GM21529 (cell line): Measurements from ENCODE around the gene PDE4DIP.
"Not testable (repeated sequence)": the region's sequence is repeated elsewhere in the genome, so short reads cannot be mapped to it uniquely, and the experiment has no call there.

ENCODE experiments used
- ATAC-seq: cut with Tn5 transposase; IDR thresholded peaks from one replicate; pipeline ENCODE4 v1.9.1; 2021; ENCODE audit not compliant: unreplicated experiment

The PDE4DIP gene

GRCh38 chr1:148969126-148969525, 124.9 kb downstream of the PDE4DIP start:
- not testable (repeated sequence) for ATAC-seq

DNA sequence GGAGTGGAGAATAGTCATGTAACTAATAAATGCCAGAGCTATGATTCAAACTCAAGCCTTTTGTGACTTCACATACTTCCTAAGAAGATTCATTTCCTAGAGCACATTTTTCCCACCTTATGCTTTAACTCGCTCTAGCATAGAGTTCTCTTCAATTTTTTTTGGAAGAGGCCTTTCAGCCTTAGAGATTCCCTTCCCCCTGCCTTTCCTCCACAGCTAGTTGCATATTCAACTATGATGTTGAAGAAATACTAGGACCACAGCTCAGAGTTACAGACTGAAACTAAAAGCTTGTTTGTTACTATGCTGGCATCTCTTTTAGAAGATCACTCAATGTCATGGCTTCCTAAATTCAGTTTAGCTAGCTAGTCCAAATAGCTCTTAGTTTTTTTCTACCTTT, 131.2 kb downstream of the PDE4DIP start:
- ATAC-seq: peak; percentile 37

GRCh38 chr1:148975866-148976537, 131.8 kb downstream of the PDE4DIP start:
- ATAC-seq: peak; percentile 74

GRCh38 chr1:148977785-148978184, 133.6 kb downstream of the PDE4DIP start:
- ATAC-seq: not testable (repeated sequence)

DNA sequence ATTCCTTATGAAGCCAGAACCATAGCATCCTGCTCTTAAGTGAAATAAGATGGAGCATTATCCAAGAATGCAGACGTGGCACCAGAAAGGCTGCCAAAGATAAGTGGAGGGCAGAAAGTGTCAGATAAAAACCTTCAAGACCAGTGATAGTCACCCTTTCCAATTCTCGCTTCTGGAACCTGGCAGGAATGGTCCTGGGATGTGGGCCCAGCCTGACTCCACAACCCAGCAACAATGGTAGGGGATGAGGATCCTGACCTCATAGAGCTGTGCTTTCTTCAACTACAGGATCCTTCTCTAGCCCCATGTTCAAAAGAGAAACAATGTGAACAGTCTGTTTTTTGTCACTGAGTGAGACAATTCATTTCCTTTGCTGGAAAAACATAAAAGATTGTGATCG, 145.2 kb downstream of the PDE4DIP start:
- ATAC-seq: not testable (repeated sequence)

GRCh38 chr1:148990233-148990788, 146.1 kb downstream of the PDE4DIP start:
- ATAC-seq: not testable (repeated sequence)

DNA sequence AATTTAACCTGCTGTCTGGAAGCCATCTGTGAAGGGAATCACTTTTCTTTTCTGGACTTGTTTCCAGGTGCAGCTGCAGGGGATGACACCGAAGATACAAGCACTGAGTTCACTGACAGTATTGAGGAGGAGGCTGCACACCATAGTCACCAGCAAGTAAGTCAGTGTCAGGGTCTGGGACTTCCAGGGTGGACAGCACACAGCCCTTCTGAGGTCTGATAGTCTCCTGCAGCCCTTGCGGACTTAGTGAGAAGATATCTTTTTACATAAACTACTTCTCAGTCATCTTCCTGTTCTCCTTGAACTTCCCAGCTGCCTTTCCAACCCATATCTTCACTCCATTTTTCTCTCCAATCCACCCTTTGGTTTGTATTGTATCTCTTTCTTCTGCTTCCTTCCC, 147.6 kb downstream of the PDE4DIP start:
- ATAC-seq: not testable (repeated sequence)

DNA sequence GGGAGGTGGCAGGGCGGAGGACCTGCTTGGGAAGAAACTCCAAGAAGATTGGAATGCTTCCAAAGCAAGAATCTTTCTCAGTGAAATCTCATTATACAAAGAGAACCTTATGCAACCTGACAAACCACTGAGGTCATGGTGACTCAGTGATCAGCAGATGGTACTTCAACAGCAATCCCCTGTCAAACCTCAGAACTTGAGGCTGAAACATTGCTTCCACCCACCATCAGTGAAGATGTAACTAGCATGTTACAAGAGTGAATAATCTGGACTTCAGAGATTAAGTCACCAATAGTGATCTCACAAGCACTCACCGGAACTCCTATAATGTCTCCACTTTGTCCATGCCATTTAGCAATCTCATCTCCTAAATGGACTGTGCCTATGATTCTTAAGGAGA, 148.1 kb downstream of the PDE4DIP start:
- not testable (repeated sequence) for ATAC-seq

GRCh38 chr1:148996449-148997224, 152.4 kb downstream of the PDE4DIP start:
- ATAC-seq: not testable (repeated sequence)

- ATAC-seq: not testable (repeated sequence)
Measured at GRCh38 chr1:148997405-148997804, 153.2 kb downstream of the PDE4DIP start.

GRCh38 chr1:149002664-149003063, 158.4 kb downstream of the PDE4DIP start:
- ATAC-seq: not testable (repeated sequence)

DNA sequence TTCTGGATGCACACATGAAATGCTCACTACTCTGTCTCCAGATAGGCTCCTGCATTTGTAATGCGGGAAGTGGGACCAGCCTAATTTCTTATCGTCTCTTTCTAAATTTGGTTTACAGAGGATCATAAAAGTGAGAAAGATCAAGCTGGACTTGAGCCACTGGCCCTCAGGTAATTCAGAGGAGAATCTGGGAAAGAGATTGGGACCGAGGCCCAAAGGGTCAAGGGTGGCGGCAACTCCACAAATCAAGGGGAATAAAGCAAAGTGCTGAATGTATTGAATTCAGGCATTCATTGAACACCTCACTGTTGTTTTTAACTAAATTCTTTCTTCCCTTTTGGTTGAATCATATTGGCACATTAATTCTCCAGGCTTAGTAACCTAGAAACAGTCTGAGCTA, 164.1 kb downstream of the PDE4DIP start:
- ATAC-seq: not testable (repeated sequence)

- not testable (repeated sequence) for ATAC-seq
Measured at GRCh38 chr1:149008769-149009168, 164.5 kb downstream of the PDE4DIP start.

DNA sequence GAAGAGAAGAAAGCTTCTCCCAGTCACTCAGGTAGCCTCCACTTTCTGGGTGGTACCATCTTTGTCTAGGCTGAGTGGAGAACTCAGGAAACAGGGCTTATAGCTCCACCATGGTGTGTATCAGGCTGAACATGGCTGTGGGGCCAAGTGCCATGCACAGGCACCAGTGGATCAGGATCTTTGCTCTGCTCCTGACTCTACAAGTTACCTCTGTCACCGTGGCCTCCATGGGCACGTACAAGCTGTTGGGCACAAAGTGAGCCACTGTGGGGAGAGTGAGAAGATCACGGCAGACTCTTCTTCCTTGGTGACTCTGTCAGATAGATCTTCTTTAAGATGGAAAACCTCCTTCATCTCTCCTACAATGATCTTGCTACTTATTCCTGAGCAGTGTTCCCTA, 165.5 kb downstream of the PDE4DIP start:
- not testable (repeated sequence) for ATAC-seq

GRCh38 chr1:149012599-149012998, 168.4 kb downstream of the PDE4DIP start:
- ATAC-seq: not testable (repeated sequence)

- ATAC-seq: not testable (repeated sequence)
Measured at GRCh38 chr1:149013513-149013912, 169.3 kb downstream of the PDE4DIP start.

DNA sequence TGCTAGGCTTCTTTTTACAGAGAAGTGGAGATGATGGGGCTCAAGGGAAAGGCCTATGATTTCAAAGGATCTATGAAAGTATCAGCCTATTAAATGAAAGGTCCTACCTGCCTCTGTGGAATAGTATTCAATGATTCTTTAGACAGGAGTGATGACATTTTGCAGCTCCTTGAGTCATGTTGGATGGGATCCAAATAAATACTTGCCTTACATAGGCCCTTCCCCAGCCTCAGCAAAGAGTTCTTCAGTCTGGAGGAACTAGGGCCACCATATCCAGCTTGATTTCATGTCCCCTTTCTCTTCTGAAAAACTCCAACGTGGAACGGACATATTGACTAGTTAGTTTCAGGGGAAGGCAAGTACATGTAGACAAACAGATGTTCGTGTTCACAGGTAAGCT, 171.3 kb downstream of the PDE4DIP start:
- not testable (repeated sequence) for ATAC-seq

- ATAC-seq: not testable (repeated sequence)
Measured at GRCh38 chr1:149016626-149017025, 172.4 kb downstream of the PDE4DIP start.

GRCh38 chr1:149018577-149018976, 174.3 kb downstream of the PDE4DIP start:
- ATAC-seq: not testable (repeated sequence)

DNA sequence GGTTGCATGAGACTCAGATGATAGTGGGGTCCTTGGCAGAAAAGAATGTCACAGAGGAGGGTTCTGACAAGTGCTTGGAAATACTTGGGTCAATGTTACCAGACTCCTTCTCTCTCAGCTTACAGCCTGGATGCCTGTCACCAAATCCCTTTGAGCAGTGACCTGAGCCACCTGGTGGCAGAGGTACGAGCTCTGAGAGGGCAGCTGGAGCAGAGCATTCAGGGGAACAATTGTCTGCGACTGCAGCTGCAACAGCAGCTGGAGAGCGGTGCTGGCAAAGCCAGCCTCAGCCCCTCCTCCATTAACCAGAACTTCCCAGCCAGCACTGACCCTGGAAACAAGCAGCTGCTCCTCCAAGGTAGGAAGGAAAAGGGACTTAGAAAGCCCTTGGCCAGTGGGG, 180.1 kb downstream of the PDE4DIP start:
- not testable (repeated sequence) for ATAC-seq

DNA sequence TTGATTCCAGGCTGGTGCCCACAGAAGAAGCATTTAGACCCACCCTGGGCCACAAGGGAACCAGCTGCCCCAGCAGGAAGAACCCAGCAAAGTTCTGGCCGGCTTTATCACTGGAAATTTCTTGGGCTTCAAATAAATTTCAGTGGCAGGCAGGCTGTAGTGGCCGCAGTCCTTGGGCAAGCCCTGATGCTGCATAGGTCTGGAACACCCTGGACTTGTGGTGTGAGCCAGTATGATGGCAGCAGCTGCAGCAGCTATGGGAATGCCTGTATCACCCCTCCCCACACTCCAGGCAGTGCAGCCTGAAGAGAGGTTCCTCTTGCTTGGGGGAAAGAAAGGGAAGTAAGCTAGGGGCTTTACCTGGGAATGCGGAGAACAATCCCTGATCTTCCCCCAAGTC, 189.7 kb downstream of the PDE4DIP start:
- ATAC-seq: not testable (repeated sequence)

DNA sequence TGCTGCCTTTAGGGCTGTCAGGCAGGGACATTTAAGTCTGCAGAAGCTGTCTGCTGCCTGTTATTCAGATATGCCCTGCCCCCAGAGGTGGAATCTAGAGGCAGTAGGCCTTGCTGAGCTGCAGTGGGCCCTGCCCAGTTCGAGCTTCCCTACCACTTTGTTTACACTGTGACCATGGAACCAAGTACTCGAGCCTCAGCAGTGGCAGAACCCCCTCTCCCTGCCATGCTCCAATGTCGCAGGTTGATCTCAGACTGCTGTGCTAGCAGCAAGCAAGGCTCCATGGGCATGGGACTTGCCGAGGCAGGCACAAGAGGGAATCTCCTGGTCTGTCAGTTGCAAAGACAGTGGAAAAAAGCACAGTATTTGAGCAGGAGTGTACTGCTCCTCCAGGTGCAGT, 198.8 kb downstream of the PDE4DIP start:
- not testable (repeated sequence) for ATAC-seq
